ENCODE data around the gene ALAS1. TPM values are rescaled to one million over a fixed set of nuclear protein-coding genes. Genes with fewer than 3 reads are reported as not detected.

ALAS1 gene
- total and polyA plus RNA-seq, 2 donors (not counting 1 experiment from before 2014, with no cell fraction given) = 26.1 to 30.2 TPM

DNA sequence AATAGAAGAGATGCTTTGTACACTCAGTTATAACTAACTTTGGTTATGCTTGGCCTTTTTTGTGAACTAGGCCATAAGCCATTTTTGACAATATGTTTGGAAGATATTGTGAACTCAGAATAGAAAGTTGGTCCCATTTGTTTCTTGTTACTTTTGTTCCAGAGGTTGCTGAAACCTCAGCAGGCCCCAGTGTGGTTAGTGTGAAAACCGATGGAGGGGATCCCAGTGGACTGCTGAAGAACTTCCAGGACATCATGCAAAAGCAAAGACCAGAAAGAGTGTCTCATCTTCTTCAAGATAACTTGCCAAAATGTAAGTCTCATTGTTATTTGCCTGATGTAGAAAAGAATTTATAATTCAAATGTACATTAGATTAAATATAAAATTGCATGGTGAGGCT is 5.7 kb downstream of the ALAS1 start:
- no peak overlapping the region for H3K4me3 Mint-ChIP-seq
- no peaks in the 10 kb centered on the region for H3K9me3 Mint-ChIP-seq (ENCODE audit: insufficient read depth)
- no peaks in the 10 kb centered on the region for H3K27me3 ChIP-seq (replicated peaks in 1 of 4; ENCODE audit: control extremely low read depth in 1 of 4, control insufficient read depth in 3 of 4, insufficient read depth in 4 of 4, low read length in 3 of 4)
- no peaks in the 10 kb centered on the region for H4K20me1 ChIP-seq (ENCODE audit: control insufficient read depth, insufficient read depth, low read length, poor library complexity, severe bottlenecking)
- no peak for ATAC-seq (ENCODE audit: low read depth)
- H3K27ac ChIP-seq (ENCODE audit: low read length in 2 of 2) = no peak overlapping the region
- DNase-seq = no peak
- no peak overlapping the region for H3K9ac ChIP-seq (ENCODE audit: low read length)
- TF ChIP-seq EZH2 (IDR thresholded peaks at IDR 0.05; ENCODE audit: borderline replicate concordance, insufficient read depth, low read depth, low read length, poor library complexity, severe bottlenecking) (no peak), CTCF (IDR thresholded peaks at IDR 0.05) (no peak)
- no peaks in the 10 kb centered on the region for H3K9me3 ChIP-seq (ENCODE audit: control extremely low read depth in 1 of 3, control insufficient read depth in 2 of 3, insufficient read depth in 1 of 3, low read length in 2 of 3)
- peaks cover 11 to 18% of the 10 kb centered on the region in 2 donors for H3K4me1 ChIP-seq (ENCODE audit: control insufficient read depth in 2 of 2, insufficient read depth in 2 of 2, low read length in 2 of 2)
- no peak overlapping the region for H3K4me2 ChIP-seq (replicated peaks; ENCODE audit: low read depth, low read length, poor library complexity, severe bottlenecking)
- H3K4me1 Mint-ChIP-seq = peaks cover 26% of the 10 kb centered on the region
- H3K79me2 ChIP-seq (ENCODE audit: control insufficient read depth, insufficient read depth, low read length) = peaks cover 14% of the 10 kb centered on the region
- ChIA-PET POLR2A (interaction anchor here (0.9 kb wide), 1 partner anchor 11 kb away, joined by 4 read pairs; no protein-coding TSS in a partner anchor), CTCF (interaction anchor here (2.4 kb wide), 1 partner anchor 136 kb away, joined by 8 read pairs; no protein-coding TSS in a partner anchor)
- peaks cover 18 to 64% of the 10 kb centered on the region in 2 experiments for H3K36me3 ChIP-seq (replicated peaks in 1 of 2; ENCODE audit: control extremely low read depth in 1 of 2, control insufficient read depth in 1 of 2, extremely low read depth in 1 of 2, insufficient read depth in 2 of 2, low read length in 1 of 2)
- no peak overlapping the region for H3K4me3 ChIP-seq (ENCODE audit: control extremely low read depth in 1 of 5, extremely low read depth in 1 of 5, insufficient read depth in 1 of 5, low read depth in 2 of 5, low read length in 4 of 5)
- no peaks in the 10 kb centered on the region for H3K27me3 Mint-ChIP-seq
- H2AFZ ChIP-seq (ENCODE audit: insufficient read depth, low read depth, low read length, poor library complexity, severe bottlenecking) = no peak overlapping the region
- intact Hi-C loops (cut with micrococcal nuclease) = no loop called here
- H3K27ac Mint-ChIP-seq = no peak overlapping the region
- WGBS (ENCODE audit: insufficient coverage) = no CpG with 5 or more reads among the region's 1 CpG

GRCh38 chr3:52204337-52205073 is 6.5 kb downstream of the ALAS1 start:
- intact Hi-C loops (cut with micrococcal nuclease) = no loop called here
- Mint-ChIP-seq H3K27ac (no peak overlapping the region), H3K4me1 (peaks cover 18% of the 10 kb centered on the region), H3K4me3 (no peak overlapping the region), H3K9me3 (ENCODE audit: insufficient read depth) (no peaks in the 10 kb centered on the region), H3K27me3 (no peaks in the 10 kb centered on the region)
- WGBS (ENCODE audit: insufficient coverage) = 93% methylated on average over 3 of the region's 10 CpGs
- Histone ChIP-seq H3K27me3 (replicated peaks in 1 of 4; ENCODE audit: control extremely low read depth in 1 of 4, control insufficient read depth in 3 of 4, insufficient read depth in 4 of 4, low read length in 3 of 4) (no peaks in the 10 kb centered on the region), H3K36me3 (replicated peaks in 1 of 2; ENCODE audit: control extremely low read depth in 1 of 2, control insufficient read depth in 1 of 2, extremely low read depth in 1 of 2, insufficient read depth in 2 of 2, low read length in 1 of 2) (peaks cover 18 to 67% of the 10 kb centered on the region in 2 experiments), H3K4me1 (ENCODE audit: control insufficient read depth in 2 of 2, insufficient read depth in 2 of 2, low read length in 2 of 2) (peaks cover 4 to 10% of the 10 kb centered on the region in 2 donors), H3K27ac (ENCODE audit: low read length in 2 of 2) (no peak overlapping the region), H3K4me2 (replicated peaks; ENCODE audit: low read depth, low read length, poor library complexity, severe bottlenecking) (no peak overlapping the region), H4K20me1 (ENCODE audit: control insufficient read depth, insufficient read depth, low read length, poor library complexity, severe bottlenecking) (no peaks in the 10 kb centered on the region), H3K79me2 (ENCODE audit: control insufficient read depth, insufficient read depth, low read length) (peaks cover 6% of the 10 kb centered on the region), H3K9ac (ENCODE audit: low read length) (no peak overlapping the region), H3K4me3 (ENCODE audit: control extremely low read depth in 1 of 5, extremely low read depth in 1 of 5, insufficient read depth in 1 of 5, low read depth in 2 of 5, low read length in 4 of 5) (no peak overlapping the region), H3K9me3 (ENCODE audit: control extremely low read depth in 1 of 3, control insufficient read depth in 2 of 3, insufficient read depth in 1 of 3, low read length in 2 of 3) (no peaks in the 10 kb centered on the region), H2AFZ (ENCODE audit: insufficient read depth, low read depth, low read length, poor library complexity, severe bottlenecking) (no peak overlapping the region)
- POLR2A ChIA-PET = interaction anchor here (0.8 kb wide), 1 partner anchor 32 kb away, joined by 3 read pairs; no protein-coding TSS in a partner anchor
- ATAC-seq (ENCODE audit: low read depth) (no peak), DNase-seq (no peak)
- TF ChIP-seq CTCF (IDR thresholded peaks at IDR 0.05) (no peak), EZH2 (IDR thresholded peaks at IDR 0.05; ENCODE audit: borderline replicate concordance, insufficient read depth, low read depth, low read length, poor library complexity, severe bottlenecking) (no peak)
- CTCF ChIA-PET = interaction anchor here (0.9 to 2.4 kb wide), 3 partner anchors 16 to 135 kb away, joined by 3 to 8 read pairs (median 5); partner anchors contain the start of gene TLR9

Data from B cell (primary cell).